Testis (tissue), 2 donors: ENCODE measurements around the gene MAGI1.

Experiments
- POLR2A ChIP-seq: fragments of 450-650 bp; IDR thresholded peaks from one replicate; pipeline ENCODE4 v1.6.1; 2017; ENCODE audit warnings: antibody characterized with exemption, mild to moderate bottlenecking, moderate library complexity
- TF ChIP-seq, protein P1 (sequence below), 3 experiments: fragments of 450-650 bp in 2 of 3; fragments of 200-600 bp in 1 of 3; sonication (generic) in 1 of 3; IDR thresholded peaks; one replicate each; pipeline ENCODE4 v1.5.1; 2016 to 2019; ENCODE audit warnings: antibody characterized with exemption in 3 of 3, mild to moderate bottlenecking in 2 of 3, moderate library complexity in 1 of 3

DNA sequence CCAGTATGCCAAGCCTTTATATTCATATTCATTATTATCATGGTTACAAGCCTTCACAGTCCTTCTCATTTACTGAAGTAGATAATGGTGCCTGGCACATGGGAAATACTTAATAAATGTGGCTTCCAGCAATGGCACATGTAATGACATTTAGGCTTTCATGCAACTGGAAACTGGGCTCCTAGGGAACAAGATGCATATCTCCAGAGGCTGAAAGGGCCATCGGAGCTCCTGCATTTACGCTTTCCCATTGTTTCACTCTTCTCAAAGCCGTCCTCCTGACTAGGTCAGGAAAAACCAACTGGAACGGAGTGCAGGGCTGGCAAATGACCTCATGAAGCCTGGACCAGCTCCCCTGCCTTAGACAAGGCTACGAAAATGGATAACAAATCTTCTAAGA, 474.9 kb downstream of the MAGI1 start:
- TF ChIP-seq, protein P1, sequence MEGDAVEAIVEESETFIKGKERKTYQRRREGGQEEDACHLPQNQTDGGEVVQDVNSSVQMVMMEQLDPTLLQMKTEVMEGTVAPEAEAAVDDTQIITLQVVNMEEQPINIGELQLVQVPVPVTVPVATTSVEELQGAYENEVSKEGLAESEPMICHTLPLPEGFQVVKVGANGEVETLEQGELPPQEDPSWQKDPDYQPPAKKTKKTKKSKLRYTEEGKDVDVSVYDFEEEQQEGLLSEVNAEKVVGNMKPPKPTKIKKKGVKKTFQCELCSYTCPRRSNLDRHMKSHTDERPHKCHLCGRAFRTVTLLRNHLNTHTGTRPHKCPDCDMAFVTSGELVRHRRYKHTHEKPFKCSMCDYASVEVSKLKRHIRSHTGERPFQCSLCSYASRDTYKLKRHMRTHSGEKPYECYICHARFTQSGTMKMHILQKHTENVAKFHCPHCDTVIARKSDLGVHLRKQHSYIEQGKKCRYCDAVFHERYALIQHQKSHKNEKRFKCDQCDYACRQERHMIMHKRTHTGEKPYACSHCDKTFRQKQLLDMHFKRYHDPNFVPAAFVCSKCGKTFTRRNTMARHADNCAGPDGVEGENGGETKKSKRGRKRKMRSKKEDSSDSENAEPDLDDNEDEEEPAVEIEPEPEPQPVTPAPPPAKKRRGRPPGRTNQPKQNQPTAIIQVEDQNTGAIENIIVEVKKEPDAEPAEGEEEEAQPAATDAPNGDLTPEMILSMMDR (IDR thresholded peaks at IDR 0.05) = no peak
- no peak for TF ChIP-seq POLR2A
